HG02970 (cell line): ENCODE measurements around the gene HNF4A.

Source experiments
- ATAC-seq: cut with Tn5 transposase; IDR thresholded peaks from one replicate; pipeline ENCODE4 v1.9.1; 2021; ENCODE audit warnings: mild to moderate bottlenecking, moderate library complexity, moderate number of reproducible peaks; ENCODE audit not compliant: unreplicated experiment, low FRiP score

The HNF4A gene

DNA sequence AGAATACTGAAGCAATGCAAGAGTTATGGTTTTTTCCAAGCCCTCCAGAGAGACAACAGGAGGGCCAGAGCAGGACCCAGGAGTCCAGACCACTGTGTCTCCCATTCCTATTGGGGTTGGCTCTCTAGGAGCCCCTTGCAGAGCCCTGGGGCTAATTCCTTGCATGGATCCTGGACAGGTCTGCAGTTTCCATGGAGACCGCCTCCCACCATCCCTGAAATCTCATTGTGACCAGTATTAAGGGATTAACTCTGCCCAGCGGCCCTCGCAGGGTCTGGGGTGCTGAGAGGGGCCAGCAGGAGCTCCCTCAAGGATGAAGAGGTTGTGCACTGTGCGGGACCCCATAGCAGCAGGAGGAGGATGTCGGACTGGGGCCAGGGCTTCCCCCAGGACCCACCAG lies 34.8 kb downstream of the HNF4A start:
- no peak for ATAC-seq

DNA sequence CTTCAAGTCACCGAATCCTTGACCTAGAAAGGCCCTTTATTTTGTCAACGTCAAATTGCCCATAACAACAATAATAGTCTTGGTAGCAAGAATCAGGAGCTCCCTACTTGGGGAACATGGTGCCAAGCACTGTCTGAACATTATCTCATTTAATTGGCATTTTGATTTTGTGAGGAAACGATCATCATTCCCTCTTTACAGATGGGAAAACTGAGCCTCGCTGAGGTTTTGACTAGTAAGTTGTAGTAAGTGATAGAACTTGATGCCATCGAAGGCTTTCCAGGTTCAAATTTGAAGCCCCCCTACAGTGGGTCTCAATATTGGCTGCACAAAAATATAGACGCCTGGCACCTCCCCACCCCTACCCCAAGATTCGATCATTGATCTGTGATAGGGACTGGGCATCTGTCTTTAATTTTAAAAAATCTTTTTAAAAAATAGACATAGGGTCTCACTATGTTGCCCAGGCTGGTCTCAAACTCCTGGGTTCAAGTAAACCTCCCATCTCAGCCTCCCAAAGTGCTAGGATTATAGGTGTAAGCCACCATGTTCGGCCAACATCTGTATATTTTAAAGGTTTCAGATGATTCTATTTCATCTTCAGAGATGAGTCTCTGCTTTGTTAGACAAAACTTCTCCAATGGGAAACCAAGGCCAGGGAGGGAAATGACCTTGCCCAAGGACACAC lies 36.7 kb downstream of the HNF4A start:
- no peak for ATAC-seq

DNA sequence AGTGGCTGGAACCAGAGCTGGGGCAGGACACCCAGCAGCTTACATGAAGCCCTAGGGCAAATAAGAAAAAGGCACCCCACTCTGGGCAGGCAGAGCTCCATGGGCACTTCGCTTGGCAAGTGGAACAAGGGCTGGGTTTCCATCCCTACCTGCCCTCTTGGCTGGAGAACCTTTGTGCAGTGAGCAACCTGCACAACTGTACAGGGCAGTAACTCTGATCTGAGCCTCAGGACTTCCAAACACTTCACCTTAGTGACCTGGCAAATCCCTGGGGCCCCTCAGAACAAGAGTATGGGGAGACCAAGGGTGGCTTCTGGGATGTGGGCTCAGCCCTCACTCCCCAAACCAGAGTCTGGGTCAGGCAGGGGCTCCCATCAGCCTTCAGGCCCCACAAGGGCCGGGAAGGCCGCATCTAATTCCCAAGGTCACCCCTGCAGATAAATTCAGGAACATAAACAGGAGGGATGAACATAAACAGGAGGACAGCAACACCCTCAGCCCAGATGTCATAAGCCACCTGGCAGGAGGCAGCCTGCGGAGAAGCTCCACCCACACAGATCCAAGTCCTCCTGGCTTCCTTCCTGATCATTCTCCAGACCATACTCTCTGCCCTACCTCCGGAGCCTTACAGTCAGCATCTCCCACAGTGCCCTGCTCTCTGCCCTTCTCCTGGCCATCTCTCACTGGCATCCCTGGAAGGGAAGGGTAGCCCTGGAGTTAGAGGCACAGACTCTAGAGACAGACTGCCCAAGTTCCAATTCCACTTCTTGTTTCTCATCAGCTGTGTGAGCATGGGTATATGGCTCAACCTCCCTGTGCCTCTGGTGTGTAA lies 37.5 kb downstream of the HNF4A start:
- no peak for ATAC-seq

DNA sequence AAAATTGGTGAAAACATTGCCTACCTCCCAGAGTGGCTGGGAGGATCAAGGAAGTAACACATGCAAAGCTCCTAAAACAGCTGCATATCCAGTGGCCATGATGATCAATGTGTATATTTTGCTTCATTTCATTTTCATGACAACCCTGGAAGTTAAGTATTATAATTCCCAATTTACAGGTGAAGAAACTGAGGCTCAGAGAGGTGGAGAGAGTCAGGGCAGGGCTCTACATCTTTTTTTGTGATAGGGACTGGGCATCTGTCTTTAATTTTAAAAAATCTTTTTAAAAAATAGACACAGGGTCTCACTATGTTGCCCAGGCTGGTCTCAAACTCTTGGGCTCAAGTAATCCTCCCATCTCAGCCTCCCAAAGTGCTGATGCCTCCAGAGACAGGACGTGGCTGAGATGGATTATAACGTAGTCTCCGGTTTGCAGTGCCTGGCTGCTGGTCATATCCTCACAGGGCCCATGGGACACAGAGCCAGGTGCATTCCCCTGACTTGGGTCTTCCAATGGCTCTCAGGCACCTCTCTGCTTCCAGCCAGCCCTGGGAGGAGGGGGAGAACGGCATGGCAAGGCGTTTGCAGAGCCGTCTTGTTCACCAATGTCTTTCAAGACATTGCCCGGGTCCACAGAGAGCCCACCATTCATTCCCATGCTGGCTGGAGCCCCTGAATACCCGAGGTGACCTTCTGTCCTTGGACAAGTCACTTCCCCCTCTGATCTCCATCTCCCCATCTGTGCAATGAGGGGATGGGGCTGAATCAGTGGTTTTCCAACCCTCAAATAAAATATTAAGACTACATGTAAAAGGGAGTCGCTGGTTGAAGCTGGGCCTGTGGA lies 38.3 kb downstream of the HNF4A start:
- ATAC-seq: no peak

DNA sequence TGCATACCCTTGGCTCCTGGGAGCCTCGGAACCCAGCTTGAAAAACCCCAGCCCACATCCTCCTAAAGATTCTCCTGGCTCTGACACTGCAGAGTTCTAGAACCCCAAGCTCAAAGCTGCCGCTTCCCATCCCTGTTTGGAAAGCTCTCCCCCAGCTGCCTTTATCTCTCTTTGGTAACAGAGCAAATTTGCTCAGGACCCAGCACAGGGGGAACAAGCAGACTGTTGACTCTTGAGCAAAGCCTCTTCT lies 38.9 kb downstream of the HNF4A start:
- ATAC-seq: no peak

DNA sequence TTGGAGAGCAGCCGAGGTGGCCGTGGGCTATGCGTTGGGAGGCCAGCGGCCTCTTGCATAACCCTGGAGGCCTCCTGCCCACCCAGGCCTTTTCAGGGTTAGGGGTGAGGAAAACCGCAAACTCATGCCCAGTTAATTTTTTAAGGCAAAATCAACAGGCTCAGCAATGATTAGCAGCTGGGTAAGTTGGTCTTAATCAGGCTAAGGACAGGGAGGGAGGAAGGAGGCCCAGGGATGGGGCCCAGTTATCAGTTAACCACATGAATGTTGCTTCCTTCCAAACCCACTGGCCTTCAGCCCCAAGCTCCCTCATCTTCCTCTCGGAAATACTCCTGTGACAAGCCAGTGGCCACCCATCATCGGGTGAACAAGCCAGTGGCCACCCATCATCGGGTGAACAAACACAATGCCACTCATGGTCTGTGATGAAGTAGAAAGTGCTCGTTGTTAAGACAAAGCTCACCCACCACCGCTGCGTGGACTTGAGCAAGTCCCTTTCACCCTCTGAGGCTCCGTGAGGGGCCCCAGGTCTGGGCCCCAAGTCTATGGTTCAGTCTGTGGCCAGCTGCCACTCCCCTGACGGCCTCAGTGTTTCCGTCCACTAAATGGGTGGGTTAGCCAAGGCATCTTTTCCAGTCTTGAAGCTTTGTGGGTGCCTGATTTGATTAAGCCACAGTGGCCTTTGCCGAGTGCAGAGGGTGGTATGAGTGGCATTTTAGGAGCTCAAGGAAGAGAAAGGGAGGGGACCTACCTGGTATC lies 39.4 kb downstream of the HNF4A start:
- ATAC-seq: no peak

DNA sequence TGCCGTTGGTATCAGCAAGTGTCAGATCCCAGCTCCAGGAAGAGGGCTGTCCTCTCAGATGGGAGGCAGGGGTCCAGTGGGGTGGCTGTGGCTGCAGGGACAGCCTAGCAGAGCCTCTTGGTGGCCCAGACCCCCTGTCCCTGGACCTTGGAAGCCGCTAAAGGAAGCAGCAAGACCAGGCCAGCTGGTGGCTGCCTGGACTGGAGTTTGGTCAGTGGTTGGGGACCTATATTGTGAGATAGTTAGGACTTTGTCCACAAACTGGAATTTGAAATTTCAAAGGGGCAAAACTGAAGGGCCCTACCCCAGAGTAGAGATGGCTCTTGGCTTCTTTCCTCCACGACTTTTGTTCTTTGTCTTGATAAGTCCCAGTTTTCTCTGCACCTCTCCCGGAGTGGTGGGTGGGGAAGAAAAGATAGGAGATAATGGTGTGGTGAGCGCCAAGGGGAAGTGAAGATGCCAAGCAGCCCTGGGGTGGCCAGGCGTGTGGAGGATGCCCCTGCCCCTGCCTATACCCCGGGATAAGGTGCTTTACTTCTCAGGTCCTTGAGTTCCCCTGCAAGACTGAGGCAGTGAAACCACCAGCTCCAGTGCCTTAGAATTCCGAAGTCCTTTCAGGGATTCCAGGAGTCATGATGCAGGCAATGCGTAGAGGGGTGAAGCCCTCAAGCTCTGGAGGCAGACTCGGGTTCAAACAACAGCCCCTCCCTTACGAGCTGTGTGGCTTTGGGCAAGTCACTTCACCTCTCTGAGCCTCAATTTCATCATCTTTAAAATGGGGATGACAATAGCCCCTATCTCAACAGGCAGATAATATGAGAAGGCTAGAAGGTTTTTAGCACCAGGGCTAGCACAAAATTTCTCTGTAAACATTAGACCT lies 40.2 kb downstream of the HNF4A start:
- no peak for ATAC-seq

DNA sequence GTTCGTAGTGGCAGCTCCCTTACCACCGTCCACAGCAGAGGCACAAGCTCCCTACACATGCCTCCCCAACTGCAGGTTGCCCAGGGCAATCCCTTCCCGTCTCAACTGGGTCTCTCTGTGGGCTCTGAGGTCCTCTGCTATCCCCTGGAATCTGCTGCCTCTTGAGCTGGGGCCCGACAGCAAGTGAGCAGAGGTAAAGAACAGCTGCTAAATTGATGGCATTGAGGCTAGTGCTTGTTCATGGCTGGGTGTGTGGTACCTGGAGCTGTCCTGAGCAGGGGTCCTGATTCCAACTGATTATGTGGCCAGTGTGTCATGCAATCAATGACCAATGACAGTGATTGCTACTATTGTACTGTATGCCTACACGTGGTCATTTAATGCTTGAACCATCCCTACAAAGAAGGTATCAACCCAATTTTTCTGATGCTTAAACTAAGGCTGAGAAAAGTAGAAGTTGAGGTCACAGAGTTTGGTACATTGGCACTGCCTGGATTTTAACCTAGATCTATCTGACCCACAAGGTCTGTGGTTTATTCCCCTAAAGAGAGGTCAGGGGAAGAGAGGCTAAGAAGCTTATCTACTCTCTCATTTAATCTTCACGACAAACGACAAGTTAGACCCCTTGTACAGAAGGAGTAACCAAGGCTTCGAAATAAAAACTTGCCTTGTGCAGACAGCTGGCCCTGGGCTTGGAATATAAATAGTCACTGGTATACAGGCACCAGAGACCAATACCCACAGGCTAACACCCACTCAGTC lies 41.1 kb downstream of the HNF4A start:
- ATAC-seq: no peak

DNA sequence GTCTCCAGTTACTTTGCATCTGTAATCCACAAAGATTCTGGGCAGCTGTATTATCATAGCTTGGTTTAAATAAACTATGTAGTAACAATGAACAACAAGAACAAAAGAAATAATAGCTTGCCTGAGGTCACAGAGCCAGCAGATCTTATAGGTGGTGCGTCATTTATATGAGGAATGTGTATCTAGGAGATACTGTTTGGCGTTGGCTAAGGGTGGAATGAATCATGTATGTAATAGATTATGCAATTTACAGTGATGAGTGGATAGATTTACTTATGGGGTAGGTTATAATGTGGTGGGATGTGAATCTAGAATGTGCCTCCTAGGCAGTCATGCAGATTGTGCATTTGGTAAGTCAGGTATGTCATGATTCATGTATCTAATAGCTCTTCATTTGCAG lies 42.8 kb downstream of the HNF4A start:
- no peak for ATAC-seq

DNA sequence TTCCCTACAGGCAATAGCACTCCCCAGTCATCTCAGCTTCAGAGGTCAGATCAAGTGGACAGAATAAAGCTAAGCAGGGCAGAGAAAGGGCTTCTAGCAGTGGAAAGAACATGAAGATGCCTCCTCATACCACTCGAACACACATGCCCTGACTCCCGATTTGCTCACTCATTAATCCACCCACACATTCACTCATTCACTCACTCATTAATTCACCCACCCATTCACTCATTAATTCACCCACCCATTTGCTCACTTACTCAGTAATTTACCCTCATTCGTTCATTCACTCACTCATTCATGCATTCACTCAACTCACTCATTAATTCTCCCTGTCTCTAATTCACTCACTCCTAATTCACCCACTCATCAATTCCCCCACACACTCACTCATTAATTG lies 43.9 kb downstream of the HNF4A start:
- ATAC-seq: no peak

DNA sequence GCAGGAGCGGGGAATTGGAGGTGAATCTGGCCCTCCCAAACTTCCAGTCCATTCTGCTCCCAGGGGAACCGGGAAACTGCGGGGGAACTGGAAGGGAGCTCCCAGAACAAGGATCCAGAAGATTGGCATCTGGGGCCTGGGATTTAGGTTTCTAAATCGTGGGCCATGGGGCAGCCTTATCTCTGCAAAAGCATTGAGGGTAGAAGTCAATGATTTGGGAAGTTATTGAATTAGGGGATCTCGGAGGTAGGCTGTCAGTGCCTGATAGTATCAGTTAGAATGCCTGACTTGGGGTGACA lies 45.1 kb downstream of the HNF4A start:
- ATAC-seq: no peak

DNA sequence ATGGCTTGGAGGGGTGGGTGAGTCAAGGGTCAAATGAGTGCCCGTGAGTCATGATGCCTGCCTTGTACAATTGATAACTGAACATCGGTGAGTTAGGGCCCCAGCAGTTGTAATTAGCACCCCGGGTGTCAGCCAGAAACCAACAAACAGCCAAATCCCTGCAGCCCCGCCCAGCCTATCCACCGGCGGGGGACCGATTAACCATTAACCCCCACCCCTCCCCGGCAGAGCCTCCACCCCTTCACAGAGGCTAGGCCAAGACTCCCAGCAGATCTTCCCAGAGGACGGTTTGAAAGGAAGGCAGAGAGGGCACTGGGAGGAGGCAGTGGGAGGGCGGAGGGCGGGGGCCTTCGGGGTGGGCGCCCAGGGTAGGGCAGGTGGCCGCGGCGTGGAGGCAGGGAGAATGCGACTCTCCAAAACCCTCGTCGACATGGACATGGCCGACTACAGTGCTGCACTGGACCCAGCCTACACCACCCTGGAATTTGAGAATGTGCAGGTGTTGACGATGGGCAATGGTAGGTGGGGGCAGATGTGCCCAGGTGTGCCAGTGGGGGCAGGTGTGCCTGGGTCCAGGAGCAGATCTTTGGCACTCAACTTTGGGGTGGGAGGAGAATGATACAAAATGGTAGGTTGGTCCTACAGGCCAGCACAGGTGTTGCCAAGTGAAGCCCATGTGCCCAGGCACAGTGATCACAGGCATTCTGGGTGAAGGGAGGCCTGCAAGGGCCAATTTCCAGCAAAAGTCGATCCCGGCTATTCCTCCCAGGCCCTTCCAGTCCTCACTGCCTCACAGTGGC lies 45.7 kb downstream of the HNF4A start:
- ATAC-seq: no peak

DNA sequence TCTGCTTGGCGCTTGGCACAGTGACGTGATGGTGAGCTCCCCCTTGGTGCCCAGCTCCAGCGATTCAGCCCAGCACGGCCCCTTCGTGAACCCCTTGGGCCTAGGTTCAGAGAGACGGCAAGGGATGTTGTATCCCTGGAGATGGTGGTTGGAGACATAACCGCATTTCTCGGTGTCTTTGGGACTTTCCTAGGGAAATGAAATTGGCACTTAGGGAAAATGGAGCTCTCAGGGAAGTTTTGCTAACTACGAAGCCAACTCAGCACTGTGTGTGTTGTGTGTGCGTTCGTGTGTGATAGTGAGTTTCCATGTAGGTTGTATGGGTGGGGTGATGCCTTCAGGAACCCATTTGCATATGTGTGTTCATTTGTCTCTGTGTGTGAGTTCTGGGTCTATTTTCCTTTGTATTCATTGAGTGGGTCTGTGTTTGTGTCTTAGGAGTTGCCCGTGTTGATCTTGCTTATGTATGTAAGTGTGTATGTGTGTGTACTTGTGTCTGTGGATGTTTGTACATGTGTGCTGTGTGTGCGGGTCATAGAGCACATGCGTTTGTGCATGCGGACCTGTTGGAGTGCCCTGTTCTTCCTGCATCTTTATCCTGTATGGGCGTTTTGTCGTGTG lies 46.4 kb downstream of the HNF4A start:
- no peak for ATAC-seq

DNA sequence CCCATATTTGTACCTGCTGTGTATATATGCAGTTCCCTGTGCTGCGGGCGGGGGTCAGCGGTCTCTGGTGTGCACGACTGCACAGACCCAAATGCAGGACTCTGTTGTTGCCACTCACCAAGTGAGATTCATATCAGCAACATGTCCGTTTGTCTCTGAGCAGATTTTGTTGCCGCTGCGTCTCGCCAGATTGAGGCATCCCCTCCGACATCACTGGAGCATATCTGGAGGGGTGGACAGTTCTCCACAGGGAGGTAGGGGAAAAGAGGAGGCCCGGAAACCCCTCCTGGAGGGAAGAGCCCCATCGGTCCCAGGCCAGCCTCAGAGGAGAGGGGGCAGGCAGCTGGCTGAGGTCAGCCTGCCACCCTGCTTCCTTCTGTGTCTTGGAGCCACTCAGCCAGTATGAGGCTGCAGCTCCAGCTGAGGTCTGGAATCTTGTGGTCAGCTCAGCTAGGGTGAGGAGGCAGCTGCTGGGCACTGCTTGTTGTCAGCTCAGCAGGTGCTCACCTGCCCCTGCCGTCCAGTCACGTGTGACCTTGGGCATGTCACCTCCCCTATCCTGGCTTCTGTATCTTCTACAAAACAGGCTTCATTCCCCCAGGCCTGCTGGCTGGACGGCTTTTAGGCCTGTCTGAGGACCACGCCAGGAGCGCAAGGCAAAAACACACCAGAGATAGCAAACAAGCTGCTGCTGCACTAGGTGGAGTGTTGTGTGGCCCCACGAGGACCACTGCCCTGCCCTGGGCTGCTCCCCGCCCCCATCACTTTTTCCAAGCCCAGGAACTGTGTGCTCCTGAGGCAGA lies 47.1 kb downstream of the HNF4A start:
- no peak for ATAC-seq

DNA sequence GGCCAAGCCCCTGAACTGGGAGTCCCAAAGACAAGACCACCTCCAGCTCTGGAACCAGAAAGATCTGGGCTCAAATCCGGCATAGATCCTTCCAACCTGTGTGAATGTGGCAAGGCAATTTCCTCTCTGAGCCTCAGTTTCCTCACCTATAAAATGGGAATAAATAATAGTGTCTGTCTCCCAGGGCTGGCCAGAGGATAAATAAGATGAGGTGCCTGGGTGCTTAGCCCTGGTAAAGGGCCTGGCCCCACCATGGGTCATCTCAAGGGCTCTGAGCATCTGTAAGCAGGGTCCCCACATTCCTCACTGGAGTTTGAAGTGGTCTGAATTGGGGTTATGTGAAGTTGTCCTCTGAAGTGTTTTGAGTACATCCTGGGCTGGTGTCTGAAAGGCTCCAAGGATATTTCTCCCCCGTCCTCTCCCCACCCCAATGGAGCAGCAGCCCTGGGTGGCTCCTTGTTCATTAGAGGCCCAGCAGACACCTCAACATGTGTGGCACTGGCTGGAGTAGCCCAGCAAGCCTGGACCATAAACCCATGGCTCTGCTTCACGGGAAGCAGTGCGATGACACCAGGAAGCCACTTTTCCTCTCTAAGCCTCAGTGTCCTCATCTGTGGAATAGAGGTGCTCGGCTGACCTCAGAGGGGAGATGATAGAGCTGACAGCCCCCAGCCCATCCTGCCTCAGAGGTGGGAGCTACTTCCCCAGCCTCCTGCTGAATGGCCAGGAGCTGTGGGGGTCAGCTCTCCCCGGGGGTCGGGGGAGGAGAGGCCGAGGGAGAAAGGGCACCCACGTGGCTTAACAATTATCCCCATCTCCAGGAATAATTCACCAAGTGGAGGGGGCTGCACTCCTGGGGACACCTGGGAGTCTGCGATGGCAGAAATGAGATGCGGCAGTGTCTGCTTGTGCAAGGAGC lies 48.0 kb downstream of the HNF4A start:
- no peak for ATAC-seq
